ENCODE measurements around the gene PPT1.

Gene PPT1

GRCh38 chr1:40032240-40032891 is 64.7 kb downstream of the PPT1 start:
- no peaks in the 10 kb centered on the region for H3K27me3 ChIP-seq (ENCODE audit: control insufficient read depth, insufficient read depth, low read length)
- peaks cover 18% of the 10 kb centered on the region for H3K4me1 ChIP-seq (ENCODE audit: control insufficient read depth, insufficient read depth, low read length)
- no peaks in the 10 kb centered on the region for H3K9me3 ChIP-seq (ENCODE audit: control insufficient read depth, low read length)
- H3K9ac ChIP-seq (ENCODE audit: low read length), result no peak overlapping the region
- no peaks in the 10 kb centered on the region for H3K36me3 ChIP-seq (ENCODE audit: control insufficient read depth, insufficient read depth, low read length)
- H3K4me3 ChIP-seq (ENCODE audit: low read length), result no peak overlapping the region

- no peak overlapping the region for H3K9ac ChIP-seq (ENCODE audit: low read length)
- no peaks in the 10 kb centered on the region for H3K36me3 ChIP-seq (ENCODE audit: control insufficient read depth, insufficient read depth, low read length)
- peaks cover 10% of the 10 kb centered on the region for H3K4me1 ChIP-seq (ENCODE audit: control insufficient read depth, insufficient read depth, low read length)
- no peaks in the 10 kb centered on the region for H3K9me3 ChIP-seq (ENCODE audit: control insufficient read depth, low read length)
- H3K4me3 ChIP-seq (ENCODE audit: low read length), result no peak overlapping the region
- no peaks in the 10 kb centered on the region for H3K27me3 ChIP-seq (ENCODE audit: control insufficient read depth, insufficient read depth, low read length)
Observed at GRCh38 chr1:40030528-40031135, 66.4 kb downstream of the PPT1 start.

GRCh38 chr1:40029608-40030007 is 67.4 kb downstream of the PPT1 start:
- no peaks in the 10 kb centered on the region for H3K27me3 ChIP-seq (ENCODE audit: control insufficient read depth, insufficient read depth, low read length)
- H3K4me3 ChIP-seq (ENCODE audit: low read length), result no peak overlapping the region
- H3K36me3 ChIP-seq (ENCODE audit: control insufficient read depth, insufficient read depth, low read length), result no peaks in the 10 kb centered on the region
- H3K9ac ChIP-seq (ENCODE audit: low read length), result no peak overlapping the region
- H3K9me3 ChIP-seq (ENCODE audit: control insufficient read depth, low read length), result no peaks in the 10 kb centered on the region
- peaks cover 6% of the 10 kb centered on the region for H3K4me1 ChIP-seq (ENCODE audit: control insufficient read depth, insufficient read depth, low read length)

GRCh38 chr1:40027647-40028046 is 69.4 kb downstream of the PPT1 start:
- Histone ChIP-seq H3K9ac (ENCODE audit: low read length) (no peak overlapping the region), H3K9me3 (ENCODE audit: control insufficient read depth, low read length) (no peaks in the 10 kb centered on the region), H3K4me3 (ENCODE audit: low read length) (no peak overlapping the region), H3K4me1 (ENCODE audit: control insufficient read depth, insufficient read depth, low read length) (peaks cover 6% of the 10 kb centered on the region), H3K36me3 (ENCODE audit: control insufficient read depth, insufficient read depth, low read length) (no peaks in the 10 kb centered on the region), H3K27me3 (ENCODE audit: control insufficient read depth, insufficient read depth, low read length) (no peaks in the 10 kb centered on the region)

- H3K9me3 ChIP-seq (ENCODE audit: control insufficient read depth, low read length), result no peaks in the 10 kb centered on the region
- H3K4me3 ChIP-seq (ENCODE audit: low read length), result no peak overlapping the region
- no peaks in the 10 kb centered on the region for H3K27me3 ChIP-seq (ENCODE audit: control insufficient read depth, insufficient read depth, low read length)
- no peaks in the 10 kb centered on the region for H3K36me3 ChIP-seq (ENCODE audit: control insufficient read depth, insufficient read depth, low read length)
- H3K9ac ChIP-seq (ENCODE audit: low read length), result no peak overlapping the region
- H3K4me1 ChIP-seq (ENCODE audit: control insufficient read depth, insufficient read depth, low read length), result peaks cover 6% of the 10 kb centered on the region
Observed at GRCh38 chr1:40024671-40025070, 72.4 kb downstream of the PPT1 start.

- no peaks in the 10 kb centered on the region for H3K27me3 ChIP-seq (ENCODE audit: control insufficient read depth, insufficient read depth, low read length)
- H3K36me3 ChIP-seq (ENCODE audit: control insufficient read depth, insufficient read depth, low read length), result no peaks in the 10 kb centered on the region
- no peaks in the 10 kb centered on the region for H3K9me3 ChIP-seq (ENCODE audit: control insufficient read depth, low read length)
- no peaks in the 10 kb centered on the region for H3K4me1 ChIP-seq (ENCODE audit: control insufficient read depth, insufficient read depth, low read length)
- H3K9ac ChIP-seq (ENCODE audit: low read length), result no peak overlapping the region
- no peak overlapping the region for H3K4me3 ChIP-seq (ENCODE audit: low read length)
Observed at GRCh38 chr1:40023379-40023944, 73.6 kb downstream of the PPT1 start.
